Heart left ventricle (tissue), 16 donors: Measurements from ENCODE around the gene PDAP1. TPM values are rescaled to one million over a fixed set of nuclear protein-coding genes. Genes with fewer than 3 reads are reported as not detected.

ENCODE experiments used
- ATAC-seq, 4 donors: fragments of 200-7000 bp; cut with Tn5 transposase; one replicate each; pipeline ENCODE4 v1.9.1; 2020 to 2022; ENCODE audit warnings: moderate library complexity in 4 of 4, mild to moderate bottlenecking in 3 of 4, moderate number of reproducible peaks in 1 of 4
- DNase-seq, 5 donors: peaks; one replicate each; pipeline ENCODE4 v3.0.0-alpha.2; 2020
- H3K27ac ChIP-seq, 12 donors: fragments of 200-600 bp; sonication (generic) in 4 of 12; one replicate each; pipeline versions ENCODE4 v1.5.0 to v1.8.0; 2016 to 2022; ENCODE audit warnings: mild to moderate bottlenecking in 2 of 12
- H3K27me3 ChIP-seq, 9 donors: fragments of 200-600 bp; sonication (generic) in 2 of 9; one replicate each; pipeline versions ENCODE4 v1.5.1 to v1.8.0; 2016 to 2022; ENCODE audit warnings: mild to moderate bottlenecking in 3 of 9
- H3K36me3 ChIP-seq, 9 donors: fragments of 200-600 bp; sonication (generic) in 2 of 9; one replicate each; pipeline versions ENCODE4 v1.5.0 to v1.8.0; 2018 to 2022; ENCODE audit warnings: mild to moderate bottlenecking in 2 of 9
- H3K4me1 ChIP-seq, 12 donors: fragments of 200-600 bp; sonication (generic) in 4 of 12; one replicate each; pipeline versions ENCODE4 v1.5.0 to v1.8.0; 2016 to 2022; ENCODE audit warnings: mild to moderate bottlenecking in 3 of 12
- H3K4me3 ChIP-seq, 12 donors: fragments of 200-600 bp; sonication (generic) in 4 of 12; one replicate each; pipeline versions ENCODE4 v1.5.0 to v1.8.0; 2017 to 2022; ENCODE audit warnings: mild to moderate bottlenecking in 9 of 12, moderate library complexity in 4 of 12
- H3K9me3 ChIP-seq, 12 donors: fragments of 200-600 bp; sonication (generic) in 4 of 12; one replicate each; pipeline versions ENCODE4 v1.5.0 to v1.8.0; 2016 to 2022; ENCODE audit warnings: mild to moderate bottlenecking in 1 of 12
- CTCF ChIP-seq, 12 donors: fragments of 200-600 bp; sonication (generic) in 4 of 12; IDR thresholded peaks; one replicate each; pipeline versions ENCODE4 v1.5.0 to v1.8.0; 2018 to 2022; ENCODE audit warnings: antibody characterized with exemption in 12 of 12, mild to moderate bottlenecking in 5 of 12
- POLR2A ChIP-seq, 2 donors: fragments of 450-650 bp; IDR thresholded peaks; one replicate each; pipeline ENCODE4 v1.6.1; 2017; ENCODE audit warnings: antibody characterized with exemption in 2 of 2, mild to moderate bottlenecking in 2 of 2, moderate library complexity in 2 of 2
- WGBS, 4 donors: extraction: QIAGEN DNeasy Blood & Tissue Kit in 2 of 4; methylation state at CpG; one replicate each; pipeline versions ENCODE4 v1.1.5 to v1.1.7; 2013 to 2018; 5-methylcytosine and 5-hydroxymethylcytosine counted together
- intact Hi-C, 10 donors: fragments of 100-400 bp; cut with DNase I; formaldehyde crosslinking; loops; one replicate each; pipeline versions ENCODE4 v1.11.1 to v1.14.2; 2022
- polyA plus RNA-seq, 2 donors: library from polyadenylated mRNA; stranded (reverse); fragments of 200-250 nt; gene quantifications; one replicate each; pipeline ENCODE4 v1.2.3, GENCODE V29; 2013
- total RNA-seq, 9 donors: library from RNA; depleted of rRNA in 2 of 9; stranded (reverse); fragments of >200 nt in 2 of 9; fragmentation: NEBNext Ultra II Directional in 3 of 9; extraction: Animal tissue kit (Norgen Biotek cat#: 25700) in 3 of 9; gene quantifications; one replicate each; pipeline versions ENCODE4 v1.1.0 to v1.2.4, GENCODE V29; 2016 to 2023
- donor health status: ischemic (EF 13 %, LVEDD 7.1; RV severe dilation, severe dysfunction).
- donor health status: healthy with polysubstance abuse.
- donor health status: DM: no; HTN: yes; CAD: no.
- donor health status: DM: no; HTN: no; CAD: no.
- donor health status: ischemic (EF 25% LVEDD 6.9; RV normal size, moderate dysfunction).
- donor health status: ischemic (EF 25% LVEDD 5.7; RV mildly dilated, moderate dysfunction).
- donor health status: healthy.
- donor health status: DM: yes; HTN: yes; CAD: no.
- donor health status: ischemic (EF 35%, LVEDD 5.7; RV mildly dilated, moderate dysfunction).
- donor health status: nonischemic (EF 11% LVEDD 7.7; RV severe dilation, severe dysfunction).
- donor health status: DM: yes; HTN: yes; CAD: no.
- donor health status: PGD.
- donor health status: ischemic (EF 29% LVEDD 5.4; RV normal size, mild dysfunction).
- donor health status: nonischemic (EF 23%, LVEDD 6.1; RV moderate dilation, normal function).

The PDAP1 gene
- total and polyA plus RNA-seq, 11 donors = 88.7 to 309 (median 102) TPM

- DNase-seq (peak in 1 of 5 donors; percentile 45), ATAC-seq (peak in 1 of 4 donors; percentile 1)
- Histone ChIP-seq H3K4me1 (peaks cover 0 to 21% (median 15%) of the 10 kb centered on the region in 12 donors), H3K4me3 (no peak overlapping the region), H3K27me3 (no peaks in the 10 kb centered on the region), H3K36me3 (peaks cover 0 to 97% (median 75%) of the 10 kb centered on the region in 9 donors), H3K27ac (peak overlapping the region in 2 of 12 donors; percentile 75 to 79), H3K9me3 (no peaks in the 10 kb centered on the region)
- WGBS, 4 donors = 83 to 95% (median 91%) methylated on average over 1 to 4 of the region's 4 CpGs
- no peak for TF ChIP-seq CTCF (IDR thresholded peaks at IDR 0.05)
- TF ChIP-seq POLR2A (IDR thresholded peaks at IDR 0.05) = no peak
- intact Hi-C loops = no loop called here
Observed at GRCh38 chr7:99394188-99394502, 14.3 kb downstream of the PDAP1 start.

- H3K9me3 ChIP-seq = no peaks in the 10 kb centered on the region
- no peak for TF ChIP-seq CTCF (IDR thresholded peaks at IDR 0.05)
- TF ChIP-seq POLR2A (IDR thresholded peaks at IDR 0.05) = no peak
- H3K4me1 ChIP-seq = peaks cover 0 to 21% (median 15%) of the 10 kb centered on the region in 12 donors
- intact Hi-C loops = loop anchor here in 2 of 10 donors (1.0 to 2.0 kb wide), 2 partner anchors 15 to 19 kb away; partner anchors contain the start of genes ARPC1B (in 1 of the 2), BUD31 (in 1 of the 2) and PDAP1 (in 1 of the 2)
- DNase-seq (peak; percentile 61 to 74 (median 67)), ATAC-seq (peak; percentile 51 to 75 (median 66))
- H3K36me3 ChIP-seq = peaks cover 0 to 97% (median 72%) of the 10 kb centered on the region in 9 donors
- no peaks in the 10 kb centered on the region for H3K27me3 ChIP-seq
- peak overlapping the region; percentile 27 to 68 (median 57) for H3K4me3 ChIP-seq
- 28 to 40% (median 39%) methylated on average over 25 to 30 of the region's 30 CpGs for WGBS, 4 donors
- peak overlapping the region; percentile 12 to 79 (median 66) for H3K27ac ChIP-seq
Observed at GRCh38 chr7:99393355-99394187, 14.8 kb downstream of the PDAP1 start.

- H3K9me3 ChIP-seq = no peaks in the 10 kb centered on the region
- H3K4me3 ChIP-seq = peak overlapping the region; percentile 27 to 68 (median 57)
- DNase-seq (peak; percentile 79 to 85 (median 83)), ATAC-seq (peak; percentile 73 to 85 (median 82))
- H3K27ac ChIP-seq = peak overlapping the region; percentile 12 to 79 (median 66)
- H3K4me1 ChIP-seq = peaks cover 0 to 21% (median 15%) of the 10 kb centered on the region in 12 donors
- no peaks in the 10 kb centered on the region for H3K27me3 ChIP-seq
- peaks cover 0 to 97% (median 73%) of the 10 kb centered on the region in 9 donors for H3K36me3 ChIP-seq
- intact Hi-C loops = loop anchor here in 2 of 10 donors (1.0 to 2.0 kb wide), 2 partner anchors 15 to 18 kb away; partner anchors contain the start of genes ARPC1B (in 1 of the 2), BUD31 (in 1 of the 2) and PDAP1 (in 1 of the 2)
- TF ChIP-seq CTCF (IDR thresholded peaks at IDR 0.05) = peak in 1 of 12 donors; percentile 21
- peak in 1 of 2 donors; percentile 52 for TF ChIP-seq POLR2A (IDR thresholded peaks at IDR 0.05)
- 1 to 10% (median 4%) methylated on average over 17 to 68 of the region's 68 CpGs for WGBS, 4 donors
Observed at GRCh38 chr7:99392659-99393354, 15.6 kb downstream of the PDAP1 start.
